HG02981 (cell line): ENCODE data around the gene EFCAB5.
"Not testable (repeated sequence)": the region's sequence is repeated elsewhere in the genome, so short reads cannot be mapped to it uniquely, and the experiment has no call there.

Source experiments
- ATAC-seq: cut with Tn5 transposase; IDR thresholded peaks from one replicate; pipeline ENCODE4 v1.9.1; 2021; ENCODE audit warnings: mild to moderate bottlenecking, moderate library complexity; ENCODE audit not compliant: unreplicated experiment

EFCAB5 gene

DNA sequence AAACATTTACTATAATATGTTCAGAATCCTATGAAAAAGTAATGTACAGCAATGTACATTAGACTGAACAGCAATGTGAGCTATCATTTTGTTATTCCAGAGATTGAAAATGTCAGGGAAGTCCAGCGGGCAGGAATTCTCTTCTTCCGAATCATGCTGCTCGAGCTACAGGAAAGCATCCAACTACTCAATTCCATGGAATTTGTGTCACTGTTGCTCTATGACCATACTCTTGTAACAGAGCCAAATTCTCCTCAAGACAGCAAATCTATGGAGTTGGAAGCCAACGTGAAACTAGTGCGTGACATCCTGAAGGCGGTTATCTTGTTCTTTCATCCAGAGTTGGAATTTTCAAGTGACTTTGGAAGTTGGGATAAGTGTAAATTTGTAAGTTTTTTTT lies 150.3 kb downstream of the EFCAB5 start:
- no peak for ATAC-seq

GRCh38 chr17:30092886-30093285 lies 151.5 kb downstream of the EFCAB5 start:
- no peak for ATAC-seq

DNA sequence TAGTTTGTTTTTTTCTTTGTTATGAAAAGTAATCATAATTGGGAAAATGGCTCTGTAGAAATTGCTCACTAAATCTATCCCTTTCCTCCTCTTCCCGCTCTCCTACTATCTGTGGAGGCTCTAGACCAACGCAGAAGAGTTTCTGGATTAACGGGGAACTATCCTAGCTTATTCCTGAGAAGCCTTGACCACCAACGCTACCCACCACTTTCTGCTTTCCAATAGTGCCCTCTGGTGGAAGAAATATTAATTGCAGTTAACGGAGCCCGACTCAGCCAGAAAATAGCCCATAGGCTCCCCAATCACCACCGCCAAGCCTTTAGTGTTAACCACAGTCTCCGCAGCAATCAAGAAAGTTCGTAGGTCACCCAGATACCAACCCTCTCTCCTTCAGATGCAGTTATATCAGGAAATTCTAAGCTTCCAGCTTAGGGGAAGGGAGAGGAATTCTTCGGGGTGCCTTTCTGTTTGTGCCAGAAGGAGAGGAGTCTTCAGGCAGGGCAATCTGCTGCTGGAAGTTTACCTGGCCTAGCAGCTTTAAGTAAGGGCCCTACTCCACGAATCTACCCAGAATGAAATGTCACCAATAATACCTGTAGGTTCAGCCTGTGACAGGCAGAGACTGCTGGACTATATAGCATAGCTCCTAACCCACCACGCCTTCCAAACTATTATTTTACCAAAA lies 152.2 kb downstream of the EFCAB5 start:
- no peak for ATAC-seq

GRCh38 chr17:30095507-30096244 lies 154.2 kb downstream of the EFCAB5 start:
- ATAC-seq = no peak

GRCh38 chr17:30101686-30102390 lies 160.4 kb downstream of the EFCAB5 start:
- no peak for ATAC-seq

GRCh38 chr17:30103921-30104320 lies 162.5 kb downstream of the EFCAB5 start:
- ATAC-seq = no peak

DNA sequence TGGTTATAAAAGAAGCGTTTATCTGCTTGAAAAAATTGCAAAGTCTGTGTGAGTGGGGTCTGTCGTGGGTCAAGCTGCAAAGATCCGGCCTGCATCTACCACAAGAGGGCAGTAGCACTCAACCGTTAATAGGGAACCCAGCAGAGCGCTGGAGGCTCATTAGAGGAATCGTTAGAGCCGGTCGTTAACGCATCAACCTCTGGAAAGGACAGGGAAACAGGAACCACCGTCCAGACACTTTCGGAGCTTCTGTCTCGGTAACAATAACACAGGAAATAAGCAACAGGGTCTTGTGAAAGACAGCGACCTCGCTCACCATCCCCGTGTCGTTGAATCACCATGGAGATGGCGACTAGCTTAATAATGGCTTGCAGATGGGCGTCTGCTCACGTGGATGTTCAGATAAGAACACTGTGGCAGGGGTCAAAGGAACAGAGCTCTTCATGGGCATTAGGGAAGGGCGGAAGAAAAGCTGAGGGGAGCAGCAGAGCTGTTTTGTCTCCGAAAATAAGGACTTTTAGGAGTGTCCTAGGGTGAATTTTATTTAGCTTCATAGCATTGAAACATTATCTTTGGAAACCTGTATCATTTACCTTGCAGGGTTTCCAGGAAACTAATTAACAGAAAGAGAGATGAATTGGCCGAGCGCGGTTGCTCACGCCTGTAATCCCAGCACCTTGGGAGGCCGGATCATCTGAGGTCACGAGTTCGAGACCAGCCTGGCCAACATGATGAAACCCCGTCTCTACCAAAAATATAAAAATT lies 163.3 kb downstream of the EFCAB5 start:
- ATAC-seq = peak; percentile 53

DNA sequence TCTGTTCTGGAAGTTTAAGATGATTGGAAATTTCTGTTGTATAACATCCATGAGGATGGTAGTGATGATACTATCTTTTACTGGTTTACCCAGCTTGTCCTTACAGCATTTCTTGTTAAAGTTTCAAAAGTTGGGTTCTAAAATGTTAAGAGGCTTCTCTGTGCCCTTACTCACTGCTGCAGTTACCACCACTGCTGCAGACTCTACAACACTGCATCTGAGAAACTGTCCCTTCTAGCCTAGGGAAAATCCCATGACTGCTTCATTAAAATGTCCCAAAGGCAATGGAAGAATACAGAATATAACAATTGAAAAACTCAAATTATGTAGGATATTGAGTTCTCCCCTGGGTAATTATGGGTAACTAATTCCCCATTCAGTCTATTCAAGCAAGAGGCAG lies 171.4 kb downstream of the EFCAB5 start:
- no peak for ATAC-seq

- no peak for ATAC-seq
Observed at GRCh38 chr17:30113213-30113612, 171.8 kb downstream of the EFCAB5 start.

- peak; percentile 11 for ATAC-seq
Observed at GRCh38 chr17:30116345-30116660, 174.9 kb downstream of the EFCAB5 start.

- ATAC-seq = peak; percentile 81
Observed at GRCh38 chr17:30116661-30117551, 175.5 kb downstream of the EFCAB5 start, which contains the start of gene NSRP1. NSRP1 (plus strand) TSS chr17:30116816; CDS start chr17:30116844, 28 bp downstream.

DNA sequence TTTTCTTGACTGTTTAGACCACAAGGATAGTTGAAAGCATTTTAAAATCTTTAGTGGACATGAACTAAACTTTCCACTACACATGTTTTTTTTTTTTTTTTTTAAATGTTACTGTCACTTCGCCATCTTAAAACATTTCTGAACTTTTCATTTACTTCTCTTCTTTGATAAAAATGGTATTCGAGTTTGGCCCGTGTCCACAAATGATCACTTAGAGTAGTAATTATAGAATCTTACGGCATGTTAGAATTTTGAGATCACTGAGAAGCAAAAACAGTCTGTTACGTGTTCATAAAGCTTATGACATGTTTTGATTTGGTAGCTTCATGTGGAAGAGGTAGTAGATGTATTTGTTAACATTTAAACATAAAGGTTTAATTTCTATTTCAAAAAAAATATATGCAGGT lies 176.2 kb downstream of the EFCAB5 start:
- ATAC-seq = no peak

DNA sequence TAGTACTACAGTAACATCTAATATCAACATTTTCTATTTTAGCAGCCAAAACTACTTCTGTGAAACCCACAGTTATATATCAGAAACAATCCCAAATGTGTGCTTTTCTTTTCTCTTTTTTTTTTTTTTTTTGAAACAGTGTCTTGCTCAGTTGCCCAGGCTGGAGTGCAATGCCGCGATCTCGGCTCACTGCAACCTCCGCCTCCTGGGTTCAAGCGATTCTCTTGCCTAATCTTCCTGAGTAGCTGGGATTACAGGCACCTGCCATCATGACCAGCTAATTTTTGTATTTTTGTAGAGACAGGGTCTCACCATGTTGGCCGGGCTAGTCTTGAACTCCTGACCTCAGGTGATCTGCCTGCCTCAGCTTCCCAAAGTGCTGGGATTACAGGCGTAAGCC lies 177.2 kb downstream of the EFCAB5 start:
- not testable (repeated sequence) for ATAC-seq

GRCh38 chr17:30124273-30124796 lies 182.9 kb downstream of the EFCAB5 start:
- ATAC-seq = no peak

GRCh38 chr17:30130121-30130520 lies 188.7 kb downstream of the EFCAB5 start:
- no peak for ATAC-seq

DNA sequence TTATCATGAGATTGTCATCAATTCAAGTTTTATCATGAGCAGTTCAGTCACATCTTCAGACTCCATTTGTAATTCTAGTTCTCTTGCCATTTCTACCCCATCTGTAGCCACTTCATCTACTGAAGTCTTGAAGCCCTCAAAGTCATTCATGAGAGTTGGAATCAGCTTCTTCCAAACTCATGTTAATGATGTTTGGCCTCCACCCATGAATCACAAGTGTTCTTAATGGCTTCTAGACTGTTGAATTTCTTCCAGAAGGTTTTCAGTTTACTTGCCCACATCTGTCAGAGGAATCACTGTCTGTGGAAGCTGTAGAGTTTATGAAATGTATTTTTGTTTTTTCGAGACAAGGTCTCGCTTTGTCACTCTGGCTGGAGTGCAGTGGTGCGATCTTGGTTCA lies 191.2 kb downstream of the EFCAB5 start:
- no peak for ATAC-seq

DNA sequence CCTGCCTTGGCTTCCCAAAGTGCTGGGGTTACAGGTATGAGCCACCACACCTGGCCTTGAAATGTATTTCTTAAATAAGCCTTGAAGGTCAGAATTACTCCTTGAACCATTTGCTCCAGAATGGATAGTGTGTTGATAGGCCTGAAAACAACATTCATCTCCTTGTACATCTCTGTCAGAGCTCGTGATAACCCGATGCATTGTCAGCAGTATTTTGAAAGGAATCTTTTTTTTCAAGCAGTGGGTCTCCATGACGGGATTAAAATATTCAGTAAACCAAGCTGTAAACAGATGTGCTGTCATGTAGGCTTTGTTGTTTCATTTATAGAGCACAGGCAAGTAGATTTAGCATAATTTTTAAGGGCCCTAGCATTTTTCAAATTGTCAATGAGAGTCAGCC lies 191.8 kb downstream of the EFCAB5 start:
- ATAC-seq = no peak

DNA sequence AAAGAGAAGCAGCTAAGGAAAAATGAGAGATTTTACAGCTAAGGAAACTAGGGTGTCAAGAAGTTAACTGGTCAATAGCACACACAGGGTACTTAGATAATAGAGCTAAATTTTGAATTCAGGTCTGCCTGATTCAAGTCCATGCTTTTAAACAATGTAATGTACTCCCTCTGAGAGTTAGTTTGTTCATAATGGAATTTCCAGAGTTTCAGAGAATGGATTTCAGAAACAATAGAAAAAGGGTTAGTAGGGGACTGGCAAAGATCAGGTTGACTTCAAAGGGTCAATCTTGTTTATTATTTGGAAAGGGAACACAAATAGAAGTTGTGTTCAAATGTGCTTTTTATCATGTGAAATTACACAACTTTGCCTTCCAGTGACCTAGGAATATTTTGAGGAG lies 193.1 kb downstream of the EFCAB5 start:
- ATAC-seq = no peak

DNA sequence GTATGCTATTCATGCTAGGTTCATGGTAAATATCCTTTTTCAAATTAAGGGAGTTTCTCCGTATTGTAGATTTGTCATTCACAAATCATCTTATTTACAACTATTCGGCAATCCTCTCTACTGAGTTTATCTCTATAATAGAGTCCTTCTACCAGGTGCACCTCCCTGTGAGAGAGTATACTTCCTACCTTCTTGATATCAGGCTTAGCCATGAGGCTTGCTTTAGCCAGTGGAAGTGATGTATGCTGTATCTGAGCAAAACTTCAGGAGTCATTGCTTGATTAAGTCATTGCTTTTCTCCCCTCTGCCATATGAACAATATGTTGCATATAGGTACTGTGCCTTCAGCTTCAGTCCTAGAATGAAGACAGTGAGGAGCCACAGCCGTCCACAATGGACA lies 195.7 kb downstream of the EFCAB5 start:
- no peak for ATAC-seq

DNA sequence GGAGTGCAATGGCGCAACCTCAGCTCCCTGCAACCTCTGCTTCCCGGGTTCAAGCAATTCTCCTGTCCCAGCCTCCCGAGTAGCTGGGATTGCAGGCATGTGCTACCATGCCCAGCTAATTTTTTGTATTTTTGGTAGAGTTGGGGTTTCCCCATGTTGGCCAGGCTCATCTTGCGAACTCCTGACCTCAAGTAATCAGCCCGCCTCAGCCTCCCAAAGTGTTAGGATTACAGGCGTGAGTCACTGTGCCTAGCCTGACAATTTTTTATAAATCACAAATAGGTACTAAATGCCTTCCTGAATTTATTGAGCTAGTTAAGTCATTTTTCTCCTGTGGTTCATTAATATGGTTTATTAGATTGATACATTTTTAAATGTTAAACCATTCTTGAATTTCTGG lies 206.4 kb downstream of the EFCAB5 start:
- ATAC-seq = not testable (repeated sequence)
